NCI-H1048 (cell line): ENCODE data around the gene CLDN6.

Source experiments
- DNase-seq: peaks from one replicate; lab custom pipeline; 2025; lab: John Stamatoyannopoulos, UW

CLDN6 gene

GRCh38 chr16:2987286-2987685, 30.7 kb downstream of the CLDN6 start:
- DNase-seq, result no peak

GRCh38 chr16:2986623-2987188, 31.3 kb downstream of the CLDN6 start:
- DNase-seq, result no peak

- DNase-seq, result no peak
These were observed 32.1 kb downstream of the CLDN6 start for GRCh38 chr16:2985893-2986355.

- no peak for DNase-seq
These were observed 32.5 kb downstream of the CLDN6 start for GRCh38 chr16:2985462-2985861.

- no peak for DNase-seq
These were observed 34.3 kb downstream of the CLDN6 start for GRCh38 chr16:2983706-2984136.

- no peak for DNase-seq
These were observed 35.6 kb downstream of the CLDN6 start for GRCh38 chr16:2982402-2982801.

GRCh38 chr16:2981899-2982250, 36.1 kb downstream of the CLDN6 start:
- DNase-seq, result no peak

GRCh38 chr16:2981177-2981898, 36.6 kb downstream of the CLDN6 start:
- DNase-seq, result no peak

- DNase-seq, result peak; percentile 75
These were observed 37.5 kb downstream of the CLDN6 start, which contains the start of gene PKMYT1 for GRCh38 chr16:2980227-2981176. TSS of gene PKMYT1 (minus strand) at chr16:2980446. CDS start at chr16:2979657, 789 bp downstream.

- no peak for DNase-seq
These were observed 38.2 kb downstream of the CLDN6 start for GRCh38 chr16:2979669-2980226.

- DNase-seq, result no peak
These were observed 40.5 kb downstream of the CLDN6 start for GRCh38 chr16:2977440-2977839.

GRCh38 chr16:2976673-2977072, 41.3 kb downstream of the CLDN6 start:
- no peak for DNase-seq

GRCh38 chr16:2976201-2976600, 41.8 kb downstream of the CLDN6 start:
- no peak for DNase-seq

- DNase-seq, result no peak
These were observed 42.7 kb downstream of the CLDN6 start for GRCh38 chr16:2975161-2975795.

- DNase-seq, result no peak
These were observed 43.5 kb downstream of the CLDN6 start for GRCh38 chr16:2974319-2975056.

GRCh38 chr16:2973605-2974318, 44.2 kb downstream of the CLDN6 start:
- no peak for DNase-seq

GRCh38 chr16:2973093-2973492, 44.9 kb downstream of the CLDN6 start:
- no peak for DNase-seq

GRCh38 chr16:2971985-2972784, 45.8 kb downstream of the CLDN6 start:
- no peak for DNase-seq

- DNase-seq, result no peak
These were observed 46.6 kb downstream of the CLDN6 start for GRCh38 chr16:2971134-2971984.
